GM18507 (cell line): Measurements from ENCODE around the gene TNPO3.

Source experiments
- DNase-seq: peaks from one replicate; pipeline ENCODE4 v3.0.0; 2011; ENCODE audit warnings: low read depth; ENCODE audit not compliant: insufficient read length; ENCODE audit errors: extremely low spot score
- FAIRE-seq: peaks from 2 replicates; lab custom pipeline; 2011; peaks lifted over from hg19 to GRCh38; lab: Jason Lieb, UNC

The TNPO3 gene

DNA sequence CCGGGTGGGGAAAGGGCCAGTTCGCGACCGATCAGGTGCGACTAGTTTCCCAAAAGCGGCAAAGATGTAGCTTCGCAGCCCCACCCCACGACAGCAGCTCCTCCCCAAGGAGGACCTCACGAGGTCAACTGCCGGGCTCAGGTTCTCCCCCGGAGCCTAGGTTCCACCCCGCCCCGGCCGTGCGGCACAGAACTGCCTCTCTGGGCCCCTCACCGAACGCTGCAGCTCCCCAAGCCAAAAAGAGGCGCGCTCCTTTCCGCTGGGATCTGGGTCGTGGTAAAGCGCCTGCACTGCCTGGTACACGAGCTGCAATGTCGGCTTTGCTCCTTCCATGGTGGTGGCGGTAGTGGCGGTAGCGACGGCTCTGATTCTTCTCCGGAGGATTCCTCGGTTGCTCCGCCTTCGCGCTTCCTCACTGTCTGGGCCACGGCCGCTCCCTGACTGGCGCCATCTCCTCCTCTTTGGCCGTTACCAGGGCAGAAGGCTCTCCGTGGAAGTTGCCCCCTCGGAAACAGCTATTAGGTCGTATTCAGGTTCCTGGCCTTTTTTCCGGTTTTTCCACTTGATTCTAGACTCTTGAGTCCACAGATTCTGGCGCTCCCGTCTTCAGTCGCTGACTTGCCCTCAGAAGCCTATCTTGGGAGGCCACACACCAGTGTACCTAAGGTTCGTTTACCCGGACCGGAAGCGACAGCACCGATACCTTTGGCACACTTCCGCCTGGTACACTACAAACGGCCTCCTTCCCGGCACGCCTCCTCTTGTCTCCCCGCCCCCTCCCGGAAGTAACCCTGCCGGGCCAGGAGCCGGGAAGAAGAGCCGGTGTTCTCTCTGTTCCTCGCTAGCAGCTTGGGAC is at the start of gene TNPO3:
TSS of gene TNPO3 (minus strand) at position 674 of the 856 bp plus-strand sequence. CDS start at position 333, 341 bp downstream.
- DNase-seq (peak; percentile 90), FAIRE-seq (peak; percentile 93)

- no peak for FAIRE-seq
- no peak for DNase-seq
These were observed 48.8 kb upstream of the TNPO3 start for GRCh38 chr7:129103561-129104324.

DNA sequence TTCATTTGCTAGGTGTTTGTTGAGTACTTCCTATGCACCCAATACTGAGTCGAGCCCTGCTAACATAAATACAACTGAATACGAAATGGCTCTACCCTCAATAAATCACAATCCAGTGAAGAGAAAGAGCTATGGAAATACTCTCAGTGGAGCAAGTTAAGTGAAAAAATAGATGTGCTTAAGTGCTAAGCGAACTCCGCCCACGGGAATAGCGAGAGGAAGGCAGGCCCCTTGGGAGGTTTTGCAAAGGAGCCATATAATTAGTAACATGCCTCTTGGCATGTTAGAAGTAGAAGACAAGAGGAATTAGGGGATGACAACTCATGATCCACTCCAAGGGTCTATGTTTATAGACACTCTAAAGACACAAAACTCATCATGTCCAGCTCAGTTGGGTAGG is 46.8 kb upstream of the TNPO3 start:
- FAIRE-seq, result no peak
- no peak for DNase-seq

DNA sequence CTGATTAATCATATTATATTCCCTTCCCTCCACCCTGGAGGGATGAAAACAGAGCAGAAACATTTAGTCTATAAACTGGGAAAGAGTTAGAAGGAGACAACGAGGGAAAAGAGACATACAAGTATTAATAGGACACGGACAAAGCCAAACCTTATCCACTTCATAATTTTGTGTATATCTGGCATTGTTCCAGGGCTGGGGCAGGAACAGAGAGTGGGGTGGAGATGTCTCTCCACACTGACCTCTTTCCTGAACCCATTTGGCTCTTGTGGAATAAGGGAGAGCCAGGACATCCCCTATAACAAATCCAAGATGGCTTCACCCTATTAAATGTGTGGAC is 45.9 kb upstream of the TNPO3 start:
- DNase-seq (no peak), FAIRE-seq (no peak)

DNA sequence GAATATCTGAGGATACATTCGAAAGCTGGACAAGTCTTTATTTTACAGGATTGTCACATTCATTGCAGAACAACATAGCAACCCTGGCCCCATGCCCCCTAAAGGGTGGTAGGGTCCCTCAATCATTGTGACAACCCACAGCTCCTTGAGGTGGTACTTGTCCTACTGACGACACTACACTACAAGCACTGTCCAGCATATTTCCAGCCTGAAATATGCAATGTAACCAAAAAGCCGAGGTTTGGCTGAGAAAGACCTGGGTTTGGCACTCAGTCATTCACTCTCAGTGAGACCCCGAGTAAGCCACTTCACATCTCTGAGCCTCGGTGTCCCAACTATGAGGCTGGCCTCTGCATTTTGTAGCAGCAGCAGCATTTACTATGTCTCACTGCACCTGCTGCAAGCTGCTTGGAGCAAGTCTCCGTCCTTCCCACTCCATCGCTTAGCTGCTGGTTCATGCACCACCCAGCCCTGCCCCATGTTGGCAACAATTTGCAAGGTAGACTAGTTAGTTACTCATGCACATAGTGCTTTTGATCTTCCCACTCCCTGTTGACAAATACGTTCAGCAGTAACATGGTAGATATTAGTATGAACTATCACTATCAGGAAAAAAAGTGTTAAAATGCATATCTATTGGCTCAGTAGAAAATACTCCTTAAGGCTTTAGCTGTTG is 43.6 kb upstream of the TNPO3 start:
- FAIRE-seq, result no peak
- no peak for DNase-seq

DNA sequence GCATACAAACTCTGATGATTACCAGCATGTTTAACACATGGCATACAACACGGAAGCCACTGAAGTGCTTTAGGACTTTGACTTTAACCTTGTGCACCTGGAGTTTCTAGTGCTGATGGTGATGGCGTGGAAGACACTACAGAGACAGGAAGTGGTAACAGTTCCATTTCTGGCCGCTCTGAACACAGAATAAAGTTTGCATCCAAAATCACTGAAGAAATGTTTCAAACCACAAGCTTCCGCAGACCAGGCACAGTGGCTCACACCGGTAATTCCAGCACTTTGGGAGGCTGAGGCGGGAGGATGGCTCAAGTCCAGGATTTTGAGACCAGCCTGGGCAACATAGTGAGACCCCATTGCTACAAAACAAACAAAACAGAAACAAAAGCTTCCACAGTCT is 40.3 kb upstream of the TNPO3 start:
- DNase-seq, result no peak
- peak; percentile 97 for FAIRE-seq

- no peak for FAIRE-seq
- no peak for DNase-seq
These were observed 39.6 kb upstream of the TNPO3 start for GRCh38 chr7:129094501-129094900.

- DNase-seq (no peak), FAIRE-seq (peak; percentile 59)
These were observed 39.1 kb upstream of the TNPO3 start for GRCh38 chr7:129093867-129094456.

DNA sequence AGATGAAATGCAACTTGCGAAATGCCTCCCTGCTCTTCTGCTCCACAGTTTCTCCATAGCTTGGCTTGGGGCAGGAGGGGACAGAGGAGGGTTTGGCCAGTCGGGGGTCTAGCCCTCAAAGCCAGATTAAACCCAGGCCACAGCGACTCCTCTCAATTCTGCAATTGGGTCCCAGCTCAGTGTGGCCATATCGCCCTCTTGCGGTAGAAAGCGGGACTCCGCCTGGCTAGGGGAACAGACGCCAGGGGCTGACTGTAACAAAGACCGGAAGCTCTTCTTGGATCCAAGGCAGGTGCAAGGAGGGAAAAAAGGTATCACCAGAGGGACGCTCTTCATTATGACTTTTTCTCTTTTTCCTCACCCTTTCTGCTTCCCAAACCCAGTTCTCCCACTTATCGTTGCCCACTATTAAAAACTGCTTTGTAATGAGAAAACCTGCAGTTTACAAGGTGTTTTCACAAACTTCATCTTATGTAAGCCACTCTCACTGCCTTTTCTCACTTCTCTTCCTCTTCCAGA is 36.6 kb upstream of the TNPO3 start:
- DNase-seq (peak; percentile 60), FAIRE-seq (peak; percentile 91)

GRCh38 chr7:129090300-129090907 is 35.5 kb upstream of the TNPO3 start:
- DNase-seq (no peak), FAIRE-seq (no peak)

DNA sequence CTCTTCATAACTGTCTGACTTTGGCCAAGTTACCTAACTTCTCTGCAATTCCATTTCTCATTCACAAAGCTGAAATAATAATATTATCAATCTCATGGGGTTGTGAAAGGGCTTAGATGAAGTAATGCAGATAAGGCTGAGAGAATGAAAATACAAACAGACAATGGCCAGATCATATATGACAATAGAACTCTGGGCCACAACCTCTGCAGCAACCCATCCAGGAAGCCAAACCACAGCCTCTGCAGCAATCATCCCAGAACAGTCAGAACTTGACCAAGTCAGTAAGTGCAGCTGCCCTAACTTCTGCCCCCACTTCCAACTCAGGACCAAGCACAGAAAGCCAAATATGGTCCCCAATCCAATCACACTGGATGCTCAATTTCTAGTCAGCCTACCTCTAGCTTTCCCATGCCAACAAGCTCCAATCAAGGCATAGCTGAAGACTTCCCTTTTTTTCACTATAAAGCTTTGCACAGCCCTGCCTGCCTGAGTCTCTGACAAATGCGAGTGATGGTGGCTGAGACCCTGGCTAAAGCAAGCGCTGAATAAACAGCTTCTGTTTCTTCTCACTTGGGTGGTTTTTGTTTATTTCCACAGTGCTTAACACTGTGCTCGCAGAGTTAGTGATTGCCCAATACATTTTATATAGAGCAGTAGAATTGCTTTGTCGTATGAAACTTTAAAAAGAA is 34.8 kb upstream of the TNPO3 start:
- DNase-seq, result no peak
- peak; percentile 88 for FAIRE-seq

- no peak for DNase-seq
- no peak for FAIRE-seq
These were observed 30.1 kb upstream of the TNPO3 start for GRCh38 chr7:129084801-129085551.

GRCh38 chr7:129083525-129083924 is 28.6 kb upstream of the TNPO3 start:
- no peak for DNase-seq
- FAIRE-seq, result no peak

DNA sequence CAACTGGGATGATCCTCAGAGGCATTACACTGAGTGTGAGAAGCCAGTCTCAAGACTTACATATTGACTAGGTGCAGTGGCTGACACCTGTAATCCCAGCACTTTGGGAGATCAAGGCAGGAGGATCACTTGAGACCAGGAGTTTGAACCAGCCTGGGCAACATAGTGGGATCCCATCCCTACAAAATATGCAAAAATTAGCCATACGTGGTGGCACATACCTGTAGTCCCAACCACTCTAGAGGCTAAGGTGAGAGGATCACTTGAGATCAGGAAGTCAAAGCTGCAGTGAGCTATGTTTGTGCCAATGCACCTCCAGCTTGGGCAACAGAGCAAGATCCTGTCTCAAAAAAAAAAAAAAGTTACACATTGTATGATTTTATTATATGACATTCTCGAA is 23.5 kb upstream of the TNPO3 start:
- FAIRE-seq (no peak), DNase-seq (no peak)

- DNase-seq, result no peak
- FAIRE-seq, result no peak
These were observed 22.0 kb upstream of the TNPO3 start for GRCh38 chr7:129076886-129077285.

DNA sequence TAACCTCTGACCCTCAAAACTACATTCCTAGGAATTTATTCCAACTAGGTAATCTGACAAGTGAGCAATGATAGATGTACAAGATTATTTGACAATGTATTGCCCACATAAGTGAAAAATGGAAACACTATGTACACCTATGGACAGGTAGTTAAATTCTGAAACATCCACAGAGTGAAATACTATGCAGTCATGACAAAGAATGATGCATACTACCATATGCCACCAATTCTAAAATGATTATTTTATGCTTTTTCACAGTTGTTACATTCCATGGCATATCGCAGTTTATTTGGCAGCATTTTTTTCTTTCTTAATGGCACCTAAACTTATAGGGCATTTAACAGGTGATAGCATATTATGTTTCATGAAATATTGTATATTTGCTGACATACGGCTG is 20.1 kb upstream of the TNPO3 start:
- FAIRE-seq (no peak), DNase-seq (no peak)

GRCh38 chr7:129074361-129074871 is 19.5 kb upstream of the TNPO3 start:
- DNase-seq (no peak), FAIRE-seq (no peak)

DNA sequence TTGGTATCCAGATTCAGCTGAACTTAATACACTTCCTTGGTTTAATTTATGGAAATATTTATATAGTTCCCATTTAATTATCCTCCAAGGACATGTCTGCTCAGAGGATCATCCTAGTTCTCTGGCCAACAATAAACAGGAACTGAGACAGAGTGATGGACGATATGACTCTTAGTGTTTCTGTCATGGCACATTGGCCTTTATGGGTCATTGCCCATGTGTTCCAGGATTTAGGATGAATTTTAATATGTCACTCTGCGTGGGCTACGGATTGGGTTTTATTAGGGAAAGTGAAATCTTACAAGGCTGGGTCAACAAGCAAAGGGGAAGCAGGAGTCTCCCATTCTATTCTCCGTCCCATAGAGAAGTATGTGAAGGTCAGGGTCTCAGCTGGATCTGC is 18.8 kb upstream of the TNPO3 start:
- FAIRE-seq (no peak), DNase-seq (no peak)
